VCaP (cell line): Measurements from ENCODE around the gene PDE8B.

Experiments used
- H3K27ac ChIP-seq: fragments of 450-650 bp; 2 replicates; pipeline ENCODE4 v1.5.1; 2017
- TF ChIP-seq, protein P1 (sequence below): fragments of 450-650 bp; conservative IDR thresholded peaks from 2 replicates; pipeline ENCODE4 v1.5.1; 2017; ENCODE audit warnings: mild to moderate bottlenecking, moderate library complexity

PDE8B gene

DNA sequence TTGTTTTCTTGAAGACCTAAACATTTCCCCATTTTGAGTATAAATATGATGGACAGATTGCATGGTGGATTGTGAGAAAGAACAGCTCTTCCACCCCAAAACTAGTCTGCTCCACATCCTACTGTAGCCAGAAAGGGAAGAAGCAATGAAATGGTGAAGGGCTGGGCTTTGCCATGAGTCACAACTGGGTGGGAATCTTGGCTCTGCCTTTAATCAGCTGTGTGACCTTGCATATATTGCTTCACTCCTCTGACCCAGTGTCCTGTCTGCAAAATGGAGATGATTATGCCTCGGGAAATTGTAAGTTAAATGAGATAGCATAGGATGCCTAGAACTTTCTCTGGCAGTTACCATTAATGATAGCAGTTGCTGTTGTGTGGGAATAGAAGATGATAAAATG is 101.9 kb downstream of the PDE8B start:
- TF ChIP-seq, protein P1, sequence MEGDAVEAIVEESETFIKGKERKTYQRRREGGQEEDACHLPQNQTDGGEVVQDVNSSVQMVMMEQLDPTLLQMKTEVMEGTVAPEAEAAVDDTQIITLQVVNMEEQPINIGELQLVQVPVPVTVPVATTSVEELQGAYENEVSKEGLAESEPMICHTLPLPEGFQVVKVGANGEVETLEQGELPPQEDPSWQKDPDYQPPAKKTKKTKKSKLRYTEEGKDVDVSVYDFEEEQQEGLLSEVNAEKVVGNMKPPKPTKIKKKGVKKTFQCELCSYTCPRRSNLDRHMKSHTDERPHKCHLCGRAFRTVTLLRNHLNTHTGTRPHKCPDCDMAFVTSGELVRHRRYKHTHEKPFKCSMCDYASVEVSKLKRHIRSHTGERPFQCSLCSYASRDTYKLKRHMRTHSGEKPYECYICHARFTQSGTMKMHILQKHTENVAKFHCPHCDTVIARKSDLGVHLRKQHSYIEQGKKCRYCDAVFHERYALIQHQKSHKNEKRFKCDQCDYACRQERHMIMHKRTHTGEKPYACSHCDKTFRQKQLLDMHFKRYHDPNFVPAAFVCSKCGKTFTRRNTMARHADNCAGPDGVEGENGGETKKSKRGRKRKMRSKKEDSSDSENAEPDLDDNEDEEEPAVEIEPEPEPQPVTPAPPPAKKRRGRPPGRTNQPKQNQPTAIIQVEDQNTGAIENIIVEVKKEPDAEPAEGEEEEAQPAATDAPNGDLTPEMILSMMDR = no peak
- no peak overlapping the region for H3K27ac ChIP-seq

DNA sequence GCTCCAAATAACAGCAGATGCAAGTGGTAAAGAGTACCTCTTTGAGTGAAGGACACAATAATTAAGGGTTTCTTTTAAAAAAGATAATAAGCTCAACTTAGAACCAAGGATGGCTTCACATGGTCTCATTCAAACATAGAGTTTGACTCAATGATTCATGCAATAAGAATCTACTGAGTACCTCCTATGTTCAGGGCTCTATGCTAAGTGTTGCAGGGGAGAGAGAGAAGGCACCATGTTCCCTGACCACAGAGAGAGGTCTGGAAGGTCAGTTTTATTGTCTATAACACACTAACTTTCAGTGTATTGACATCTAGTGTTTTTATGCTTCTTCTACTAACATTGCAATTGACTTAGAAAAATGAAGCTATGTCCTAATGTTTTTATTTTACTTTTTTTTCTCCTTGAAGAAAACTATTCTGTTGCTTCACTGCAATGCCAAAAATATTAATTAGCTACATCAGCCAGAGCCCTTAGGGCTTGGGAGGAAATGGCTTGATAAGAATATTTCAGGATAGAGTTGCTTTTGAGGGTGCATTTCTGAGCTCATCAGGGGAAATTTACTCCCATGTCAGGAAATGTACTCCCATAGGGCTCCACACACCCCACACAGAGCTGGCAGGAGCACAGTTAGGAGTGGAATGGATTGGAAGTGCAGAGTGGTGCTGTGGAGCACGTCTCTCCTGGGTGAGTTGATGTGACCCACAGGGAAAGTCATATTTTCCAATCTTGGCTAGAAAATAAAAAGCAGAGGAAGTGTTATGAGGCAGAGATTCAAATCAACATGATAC is 106.6 kb downstream of the PDE8B start:
- TF ChIP-seq, protein P1 = no peak
- H3K27ac ChIP-seq = no peak overlapping the region

DNA sequence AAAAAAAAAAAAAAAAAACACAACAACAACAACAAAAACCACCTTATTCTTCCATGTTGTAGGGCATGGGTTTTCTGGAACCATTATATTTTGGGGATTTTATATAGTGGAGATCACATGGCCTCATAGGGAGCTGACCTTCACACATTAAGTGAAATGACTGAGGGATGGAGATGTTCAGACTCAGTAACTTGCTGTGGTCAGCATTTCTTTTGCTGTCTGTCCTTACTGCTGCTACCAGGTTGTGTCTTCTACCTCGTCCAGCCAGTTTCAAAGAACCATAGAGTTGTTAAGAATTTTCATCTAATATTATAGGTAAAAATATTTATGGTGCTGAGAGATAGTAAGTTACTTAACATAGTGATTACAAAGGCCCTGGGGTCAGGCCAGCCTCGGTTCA is 107.6 kb downstream of the PDE8B start:
- TF ChIP-seq, protein P1 = no peak
- H3K27ac ChIP-seq = no peak overlapping the region

DNA sequence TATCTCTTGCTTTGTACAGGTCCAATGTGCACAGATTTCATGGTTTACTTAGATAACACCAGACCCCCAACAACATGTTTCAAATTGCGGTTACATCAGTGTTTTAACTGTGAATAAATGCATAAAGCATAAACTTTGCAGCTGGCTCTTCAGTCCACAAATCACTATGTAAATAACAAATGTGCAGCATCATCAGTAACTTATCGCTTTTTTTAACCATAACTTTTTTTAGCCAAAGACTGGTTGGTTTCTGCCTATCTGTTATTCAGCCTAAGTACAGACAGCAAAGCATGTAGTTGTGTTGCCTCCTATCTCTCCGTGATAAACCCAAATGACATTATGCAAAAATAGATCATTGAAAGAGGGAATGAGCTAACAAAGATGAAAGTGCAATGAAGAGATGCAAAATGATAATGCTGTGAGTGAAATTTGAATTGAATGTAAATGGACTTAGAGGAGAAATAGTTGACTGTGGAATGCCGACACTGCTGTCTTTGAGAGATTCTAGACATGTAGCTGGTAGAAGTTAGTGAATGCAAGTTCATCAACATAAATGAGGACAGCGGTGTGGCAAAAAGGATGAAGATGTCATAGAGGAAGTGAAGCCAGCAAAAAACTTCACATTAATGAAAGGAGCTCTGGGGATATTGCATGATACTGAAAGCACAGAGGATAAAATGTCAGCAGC is 108.8 kb downstream of the PDE8B start:
- no peak overlapping the region for H3K27ac ChIP-seq
- TF ChIP-seq, protein P1 = no peak

DNA sequence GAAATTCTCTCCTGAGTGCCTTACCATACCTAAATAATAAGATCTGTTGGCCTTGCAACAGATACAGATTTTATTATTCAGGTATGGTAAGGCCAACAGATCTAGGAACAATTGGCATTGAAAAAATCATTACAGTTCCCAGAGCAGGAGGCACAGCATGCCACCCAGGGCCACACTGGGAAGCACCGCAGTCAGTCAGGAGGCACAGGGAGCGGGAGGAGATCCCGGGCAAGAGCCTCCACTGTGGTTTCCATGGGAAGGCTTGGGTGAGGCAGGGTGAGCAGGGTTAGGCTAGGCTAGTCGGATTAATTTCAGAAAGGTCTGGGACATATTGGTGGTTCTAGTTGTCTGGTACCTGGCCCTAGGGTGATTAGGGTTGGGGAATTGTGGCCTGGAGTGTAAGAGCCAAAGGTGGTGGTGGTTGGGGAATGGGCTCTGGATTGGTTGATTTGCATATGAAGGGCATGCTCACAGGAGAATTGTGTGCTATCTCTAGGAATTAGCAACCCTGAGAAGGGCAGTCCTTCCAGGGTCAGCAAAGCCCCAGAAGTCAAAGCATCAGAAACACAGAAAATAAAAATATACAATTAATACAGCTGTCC is 111.4 kb downstream of the PDE8B start:
- TF ChIP-seq, protein P1 = no peak
- no peak overlapping the region for H3K27ac ChIP-seq

DNA sequence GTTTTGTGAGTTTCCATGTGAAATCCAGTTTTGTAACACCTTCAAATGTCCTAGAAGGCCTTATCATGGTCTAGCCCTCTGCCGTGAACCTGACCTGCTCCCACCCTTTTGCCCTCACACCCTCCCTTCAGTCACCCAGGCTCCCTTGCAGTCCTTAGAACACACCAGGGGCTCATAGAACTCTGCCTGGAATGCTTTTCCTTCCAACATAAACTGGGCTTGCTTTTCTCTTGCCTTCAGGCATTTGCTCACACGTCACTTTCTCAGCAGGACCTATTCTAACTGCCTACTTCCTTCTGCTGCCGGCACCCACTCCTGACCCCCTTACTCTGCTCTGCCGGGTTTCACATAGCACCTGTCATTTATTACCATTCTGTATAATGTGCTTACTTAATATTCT is 111.9 kb downstream of the PDE8B start:
- TF ChIP-seq, protein P1 = no peak
- H3K27ac ChIP-seq = no peak overlapping the region

DNA sequence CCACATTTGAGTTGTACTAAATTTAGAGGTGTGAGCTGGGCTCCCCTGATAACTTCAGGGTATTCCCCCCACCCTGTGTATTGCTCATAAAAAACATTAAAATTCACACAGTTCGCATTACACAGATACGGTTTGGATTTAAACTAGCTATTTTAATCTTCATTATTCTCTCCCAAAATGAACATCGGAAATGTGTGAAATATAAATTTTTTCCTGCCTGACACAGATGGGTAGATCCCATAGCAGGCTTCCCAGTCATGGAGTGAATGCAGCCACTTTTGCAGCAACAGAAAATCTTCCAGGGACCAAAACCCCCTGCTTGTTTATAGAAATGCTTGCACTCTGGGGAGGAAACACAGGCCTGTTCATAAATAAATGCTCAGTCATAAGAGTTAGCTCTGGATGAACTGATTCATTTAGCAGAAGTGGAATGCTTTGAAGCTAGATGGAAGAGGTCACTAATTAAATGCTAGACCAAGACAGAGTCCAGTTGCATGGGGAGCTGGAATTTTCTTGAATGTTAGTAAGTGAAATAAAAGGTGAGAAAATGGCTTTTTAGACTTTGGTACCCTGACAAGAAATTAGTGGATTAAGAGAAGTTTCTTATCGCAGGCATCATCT is 115.6 kb downstream of the PDE8B start:
- no peak overlapping the region for H3K27ac ChIP-seq
- TF ChIP-seq, protein P1 = no peak
